NB4 (cell line): ENCODE measurements around the gene CAND2.

Experiments used
- DNase-seq: peaks from one replicate; pipeline ENCODE4 v3.0.0; 2010; ENCODE audit warnings: low read depth
- H3K4me3 ChIP-seq: one replicate; pipeline ENCODE4 v1.5.1; 2011; ENCODE audit warnings: mild to moderate bottlenecking, low read depth, low read length, moderate library complexity
- CTCF ChIP-seq: IDR thresholded peaks from one replicate; pipeline ENCODE4 v1.5.1; 2012; ENCODE audit warnings: low read depth, low read length
- MYC ChIP-seq: IDR thresholded peaks from 2 replicates; pipeline ENCODE4 v1.6.1; 2011; ENCODE audit warnings: low read depth, low read length
- POLR2A ChIP-seq: IDR thresholded peaks from 2 replicates; pipeline ENCODE4 v1.6.1; 2011; ENCODE audit warnings: mild to moderate bottlenecking; ENCODE audit not compliant: insufficient read length; ENCODE audit errors: extremely low read depth
- TF ChIP-seq, protein P1 (sequence below): IDR thresholded peaks from 2 replicates; pipeline ENCODE4 v1.6.1; 2011; ENCODE audit warnings: low read depth, low read length

CAND2 gene

DNA sequence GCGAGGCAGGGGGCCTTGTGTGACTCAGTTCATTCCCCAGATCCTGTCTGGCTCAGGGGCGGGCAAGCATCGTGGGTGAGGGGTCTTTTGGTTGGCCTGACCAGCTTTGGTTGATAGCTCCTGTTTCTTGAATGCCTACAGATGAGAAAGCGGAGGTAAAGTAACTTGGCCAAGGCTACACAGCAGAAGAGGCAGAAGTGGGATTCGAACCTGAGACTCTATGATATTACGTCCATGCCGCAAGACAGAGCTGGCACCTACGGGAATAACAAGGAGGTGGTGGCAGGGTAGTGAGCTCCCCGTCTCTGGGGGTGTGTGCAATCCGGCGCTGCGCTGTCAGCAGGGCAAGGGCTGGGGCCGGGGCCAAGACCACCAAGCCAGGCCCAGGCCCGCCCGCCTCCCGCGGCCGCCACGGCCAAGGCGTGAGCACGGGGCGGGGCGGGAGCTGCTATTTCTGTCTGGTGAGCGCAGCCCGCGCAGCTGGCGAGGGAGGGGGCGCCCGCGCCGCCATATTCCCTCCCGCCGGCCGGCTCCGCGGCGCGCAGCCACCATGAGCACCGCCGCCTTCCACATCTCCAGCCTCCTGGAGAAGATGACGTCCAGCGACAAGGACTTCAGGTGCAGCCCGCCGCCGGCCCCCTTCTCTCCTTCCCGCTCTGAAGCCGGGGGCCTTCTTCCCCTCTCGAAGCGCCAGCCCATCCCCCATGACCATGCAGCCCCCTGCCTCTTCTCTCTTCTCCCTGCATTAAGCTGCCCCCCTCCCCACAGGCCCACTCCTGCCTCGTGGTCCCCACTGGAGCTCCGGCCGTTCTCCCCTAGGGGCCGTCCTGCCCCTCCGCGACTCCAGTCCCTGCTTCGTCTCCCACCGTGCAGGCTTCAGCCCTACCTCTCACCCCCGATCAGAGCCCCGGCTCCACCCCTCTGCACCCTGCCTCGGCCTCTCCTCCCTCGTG lies at the start of gene CAND2:
Gene CAND2, plus strand, starts transcription at position 510 of the 953 bp plus-strand sequence. Its CDS starts 41 bp downstream, at position 551.
- peak; percentile 49 for DNase-seq
- H3K4me3 ChIP-seq, result peak within 1 kb of the TSS; percentile 38
- TF ChIP-seq POLR2A (no peak), MYC (no peak), CTCF (no peak)
- TF ChIP-seq, protein P1, sequence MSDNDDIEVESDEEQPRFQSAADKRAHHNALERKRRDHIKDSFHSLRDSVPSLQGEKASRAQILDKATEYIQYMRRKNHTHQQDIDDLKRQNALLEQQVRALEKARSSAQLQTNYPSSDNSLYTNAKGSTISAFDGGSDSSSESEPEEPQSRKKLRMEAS, result no peak

- TF ChIP-seq CTCF (no peak), MYC (no peak), POLR2A (no peak)
- TF ChIP-seq, protein P1, result no peak
- no peak overlapping the region for H3K4me3 ChIP-seq
- no peak for DNase-seq
Measured at GRCh38 chr3:12748477-12748876, 48.0 kb upstream of the CAND2 start.

GRCh38 chr3:12750223-12750622 lies 46.3 kb upstream of the CAND2 start:
- H3K4me3 ChIP-seq, result no peak overlapping the region
- no peak for DNase-seq
- TF ChIP-seq CTCF (no peak), POLR2A (no peak), MYC (no peak)
- TF ChIP-seq, protein P1, result no peak

DNA sequence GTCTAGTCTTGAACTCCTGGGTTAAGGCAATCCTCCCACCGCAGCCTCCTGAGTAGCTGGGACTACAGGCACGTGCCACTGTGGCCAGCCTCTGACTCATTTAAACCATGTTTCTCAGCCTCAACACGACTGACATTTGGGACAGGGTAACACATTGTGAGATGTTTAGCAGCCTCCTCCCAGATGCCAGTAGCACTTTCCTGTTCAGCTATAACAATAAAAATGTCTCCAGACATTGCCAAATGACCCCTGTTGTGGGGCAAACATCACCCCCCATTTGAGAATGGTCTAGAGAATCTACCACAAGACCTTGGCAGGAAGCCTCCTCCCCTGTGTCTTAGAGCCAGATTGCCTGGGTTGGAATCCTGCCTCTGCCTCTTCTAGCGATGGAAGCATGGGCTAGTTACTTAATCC lies 45.8 kb upstream of the CAND2 start:
- H3K4me3 ChIP-seq, result no peak overlapping the region
- TF ChIP-seq, protein P1, result no peak
- TF ChIP-seq MYC (no peak), POLR2A (no peak), CTCF (no peak)
- peak; percentile 39 for DNase-seq

GRCh38 chr3:12751571-12751970 lies 44.9 kb upstream of the CAND2 start:
- no peak for DNase-seq
- TF ChIP-seq CTCF (no peak), POLR2A (no peak), MYC (no peak)
- TF ChIP-seq, protein P1, result no peak
- no peak overlapping the region for H3K4me3 ChIP-seq
